SK-N-DZ (cell line): Measurements from ENCODE around the gene CD300A.

Experiments used
- DNase-seq: peaks from one replicate; pipeline ENCODE4 v3.0.0-alpha.2; 2015; ENCODE audit warnings: low spot score

The CD300A gene

GRCh38 chr17:74454197-74455024 lies 12.0 kb upstream of the CD300A start:
- DNase-seq = peak; percentile 69

- DNase-seq = no peak
Observed at GRCh38 chr17:74455025-74455545, 11.3 kb upstream of the CD300A start.

GRCh38 chr17:74455821-74456220 lies 10.6 kb upstream of the CD300A start:
- no peak for DNase-seq

GRCh38 chr17:74457146-74457819 lies 9.2 kb upstream of the CD300A start:
- peak; percentile 58 for DNase-seq

- no peak for DNase-seq
Observed at GRCh38 chr17:74457820-74458166, 8.6 kb upstream of the CD300A start.

- DNase-seq = no peak
Observed at GRCh38 chr17:74458835-74459234, 7.6 kb upstream of the CD300A start.

- no peak for DNase-seq
Observed at GRCh38 chr17:74459622-74460021, 6.8 kb upstream of the CD300A start.

GRCh38 chr17:74460241-74460640 lies 6.2 kb upstream of the CD300A start:
- DNase-seq = no peak

- no peak for DNase-seq
Observed at GRCh38 chr17:74460996-74461395, 5.4 kb upstream of the CD300A start.

GRCh38 chr17:74461611-74462010 lies 4.8 kb upstream of the CD300A start:
- no peak for DNase-seq

GRCh38 chr17:74464730-74465377 lies 1.6 kb upstream of the CD300A start:
- no peak for DNase-seq

- no peak for DNase-seq
Observed at GRCh38 chr17:74465378-74466110, 890 bp upstream of the CD300A start.

GRCh38 chr17:74466828-74467184 lies 372 bp downstream of the CD300A start:
- no peak for DNase-seq

GRCh38 chr17:74467221-74467951 lies 952 bp downstream of the CD300A start:
- no peak for DNase-seq

- no peak for DNase-seq
Observed at GRCh38 chr17:74471341-74471740, 4.9 kb downstream of the CD300A start.

- no peak for DNase-seq
Observed at GRCh38 chr17:74472890-74473289, 6.5 kb downstream of the CD300A start.

- no peak for DNase-seq
Observed at GRCh38 chr17:74473294-74473693, 6.9 kb downstream of the CD300A start.

GRCh38 chr17:74474043-74474792 lies 7.8 kb downstream of the CD300A start:
- no peak for DNase-seq

GRCh38 chr17:74475189-74475588 lies 8.8 kb downstream of the CD300A start:
- DNase-seq = no peak

- no peak for DNase-seq
Observed at GRCh38 chr17:74477411-74477810, 11.0 kb downstream of the CD300A start.
